ENCODE data around the gene MYZAP.

MYZAP gene

GRCh38 chr15:57596301-57596855 is 4.7 kb downstream of the MYZAP start:
- no peak for DNase-seq (ENCODE audit: low read depth)
- no peak for TF ChIP-seq CTCF (IDR thresholded peaks at IDR 0.05; ENCODE audit: insufficient read depth, low read depth, low read length, missing control alignments)
- no peak overlapping the region for H3K4me3 ChIP-seq (ENCODE audit: low read depth, low read length)

- DNase-seq (ENCODE audit: low read depth): no peak
- TF ChIP-seq CTCF (IDR thresholded peaks at IDR 0.05; ENCODE audit: insufficient read depth, low read depth, low read length, missing control alignments): no peak
- H3K4me3 ChIP-seq (ENCODE audit: low read depth, low read length): no peak overlapping the region
Observed at GRCh38 chr15:57596978-57597377, 5.3 kb downstream of the MYZAP start.

- H3K4me3 ChIP-seq (ENCODE audit: low read depth, low read length): no peak overlapping the region
- no peak for DNase-seq (ENCODE audit: low read depth)
- TF ChIP-seq CTCF (IDR thresholded peaks at IDR 0.05; ENCODE audit: insufficient read depth, low read depth, low read length, missing control alignments): no peak
Observed at GRCh38 chr15:57597431-57597830, 5.7 kb downstream of the MYZAP start.

- no peak overlapping the region for H3K4me3 ChIP-seq (ENCODE audit: low read depth, low read length)
- no peak for TF ChIP-seq CTCF (IDR thresholded peaks at IDR 0.05; ENCODE audit: insufficient read depth, low read depth, low read length, missing control alignments)
- no peak for DNase-seq (ENCODE audit: low read depth)
Observed at GRCh38 chr15:57598346-57598745, 6.6 kb downstream of the MYZAP start.

GRCh38 chr15:57599296-57599810 is 7.6 kb downstream of the MYZAP start:
- TF ChIP-seq CTCF (IDR thresholded peaks at IDR 0.05; ENCODE audit: insufficient read depth, low read depth, low read length, missing control alignments): no peak
- no peak for DNase-seq (ENCODE audit: low read depth)
- no peak overlapping the region for H3K4me3 ChIP-seq (ENCODE audit: low read depth, low read length)

GRCh38 chr15:57600197-57600596 is 8.5 kb downstream of the MYZAP start:
- DNase-seq (ENCODE audit: low read depth): no peak
- TF ChIP-seq CTCF (IDR thresholded peaks at IDR 0.05; ENCODE audit: insufficient read depth, low read depth, low read length, missing control alignments): no peak
- H3K4me3 ChIP-seq (ENCODE audit: low read depth, low read length): no peak overlapping the region

GRCh38 chr15:57604507-57604906 is 12.8 kb downstream of the MYZAP start:
- DNase-seq (ENCODE audit: low read depth): no peak
- no peak overlapping the region for H3K4me3 ChIP-seq (ENCODE audit: low read depth, low read length)
- TF ChIP-seq CTCF (IDR thresholded peaks at IDR 0.05; ENCODE audit: insufficient read depth, low read depth, low read length, missing control alignments): no peak

Measured in GM12865 (cell line).